Caki2 (cell line): ENCODE results near the gene LRRC75A. TPM values are rescaled to one million over a fixed set of nuclear protein-coding genes. Genes with fewer than 3 reads are reported as not detected.
"Not testable (repeated sequence)": the region's sequence is repeated elsewhere in the genome, so short reads cannot be mapped to it uniquely, and the experiment has no call there.

Experiments
- DNase-seq: peaks from one replicate; pipeline ENCODE4 v3.0.0-alpha.2; 2015; ENCODE audit warnings: low read depth
- in situ Hi-C: cut with HindIII; loops from 2 replicates; pipeline ENCODE4 v1.10.0; 2016; ENCODE audit warnings: low sequenced_read_pairs, low pct_unique_long_range_greater_than_20kb, mixed read lengths
- total RNA-seq: library from RNA; depleted of rRNA; stranded (reverse); fragments of >200 nt; shearing (Covaris generic); gene quantifications from 2 replicates; pipeline ENCODE4 v1.2.3, GENCODE V29; 2014; ENCODE audit warnings: low replicate concordance

LRRC75A gene
- total RNA-seq, 1 experiment from 2014 or later = 1.1 TPM

DNA sequence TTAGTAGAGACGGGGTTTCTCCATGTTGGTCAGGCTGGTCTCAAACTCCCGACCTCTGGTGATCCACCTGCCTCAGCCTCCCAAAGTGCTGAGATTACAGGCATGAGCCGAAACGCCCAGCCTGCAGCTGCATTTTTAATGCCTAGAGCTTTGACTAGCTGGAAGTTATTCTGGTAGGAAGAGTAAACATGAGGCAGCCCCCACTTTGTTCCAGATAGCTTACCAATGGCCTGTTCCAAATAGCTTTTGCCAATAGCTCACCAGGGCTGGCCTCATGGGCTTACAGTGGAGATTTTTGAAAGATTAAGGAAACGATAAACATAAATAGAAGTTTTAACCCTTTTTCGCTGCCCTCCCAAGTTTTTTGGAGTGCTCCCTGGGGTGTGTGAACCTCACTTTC is 66.8 kb downstream of the LRRC75A start:
- no peak for DNase-seq
- in situ Hi-C loops = no loop called here

DNA sequence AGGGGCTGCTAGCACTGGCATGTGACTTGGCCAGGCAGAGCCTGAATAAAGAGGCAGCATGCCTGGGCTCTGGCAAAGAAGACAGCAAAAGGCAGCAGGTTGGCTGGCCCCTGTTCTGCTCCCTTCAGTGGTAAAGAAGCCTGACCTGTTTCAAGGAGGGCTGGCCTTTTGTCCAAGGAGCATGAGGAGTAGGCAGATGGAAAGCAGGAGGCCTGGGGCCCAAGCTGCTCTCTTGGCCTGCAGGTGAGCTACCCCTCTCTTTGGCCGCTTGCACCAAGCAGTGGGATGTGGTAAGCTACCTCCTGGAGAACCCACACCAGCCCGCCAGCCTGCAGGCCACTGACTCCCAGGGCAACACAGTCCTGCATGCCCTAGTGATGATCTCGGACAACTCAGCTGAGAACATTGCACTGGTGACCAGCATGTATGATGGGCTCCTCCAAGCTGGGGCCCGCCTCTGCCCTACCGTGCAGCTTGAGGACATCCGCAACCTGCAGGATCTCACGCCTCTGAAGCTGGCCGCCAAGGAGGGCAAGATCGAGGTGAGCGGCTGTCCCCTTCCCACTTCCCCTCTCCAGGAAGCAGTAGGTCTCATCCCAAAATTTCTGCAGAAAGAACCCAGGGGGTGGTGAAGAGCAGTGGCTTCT is 68.6 kb downstream of the LRRC75A start:
- no peak for DNase-seq
- in situ Hi-C loops = no loop called here

DNA sequence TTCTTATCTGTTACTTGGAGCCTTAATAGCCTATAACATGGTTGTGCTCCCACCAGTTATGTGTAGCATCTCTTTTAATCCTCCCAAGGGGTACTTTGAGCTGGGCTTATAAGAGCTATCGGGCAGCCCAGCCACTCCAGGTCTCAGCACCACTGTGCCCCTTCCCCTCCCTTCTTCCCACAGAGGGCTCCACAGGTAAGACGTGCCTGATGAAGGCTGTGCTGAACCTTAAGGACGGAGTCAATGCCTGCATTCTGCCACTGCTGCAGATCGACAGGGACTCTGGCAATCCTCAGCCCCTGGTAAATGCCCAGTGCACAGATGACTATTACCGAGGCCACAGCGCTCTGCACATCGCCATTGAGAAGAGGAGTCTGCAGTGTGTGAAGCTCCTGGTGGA is 69.6 kb downstream of the LRRC75A start:
- in situ Hi-C loops = no loop called here
- DNase-seq = no peak

DNA sequence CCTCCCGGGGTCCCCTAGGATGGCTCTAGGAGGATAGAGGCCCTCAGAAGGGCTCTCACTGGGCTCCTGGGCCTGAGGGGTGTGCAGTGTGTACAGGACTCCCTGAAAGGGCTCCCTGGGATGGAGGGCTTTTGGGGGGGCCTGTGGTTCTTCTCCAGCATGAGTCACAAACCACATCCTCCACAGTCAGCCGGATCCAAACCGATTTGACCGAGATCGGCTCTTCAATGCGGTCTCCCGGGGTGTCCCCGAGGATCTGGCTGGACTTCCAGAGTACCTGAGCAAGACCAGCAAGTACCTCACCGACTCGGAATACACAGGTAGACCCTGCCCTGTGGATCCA is 72.1 kb downstream of the LRRC75A start:
- DNase-seq = no peak
- in situ Hi-C loops = no loop called here

DNA sequence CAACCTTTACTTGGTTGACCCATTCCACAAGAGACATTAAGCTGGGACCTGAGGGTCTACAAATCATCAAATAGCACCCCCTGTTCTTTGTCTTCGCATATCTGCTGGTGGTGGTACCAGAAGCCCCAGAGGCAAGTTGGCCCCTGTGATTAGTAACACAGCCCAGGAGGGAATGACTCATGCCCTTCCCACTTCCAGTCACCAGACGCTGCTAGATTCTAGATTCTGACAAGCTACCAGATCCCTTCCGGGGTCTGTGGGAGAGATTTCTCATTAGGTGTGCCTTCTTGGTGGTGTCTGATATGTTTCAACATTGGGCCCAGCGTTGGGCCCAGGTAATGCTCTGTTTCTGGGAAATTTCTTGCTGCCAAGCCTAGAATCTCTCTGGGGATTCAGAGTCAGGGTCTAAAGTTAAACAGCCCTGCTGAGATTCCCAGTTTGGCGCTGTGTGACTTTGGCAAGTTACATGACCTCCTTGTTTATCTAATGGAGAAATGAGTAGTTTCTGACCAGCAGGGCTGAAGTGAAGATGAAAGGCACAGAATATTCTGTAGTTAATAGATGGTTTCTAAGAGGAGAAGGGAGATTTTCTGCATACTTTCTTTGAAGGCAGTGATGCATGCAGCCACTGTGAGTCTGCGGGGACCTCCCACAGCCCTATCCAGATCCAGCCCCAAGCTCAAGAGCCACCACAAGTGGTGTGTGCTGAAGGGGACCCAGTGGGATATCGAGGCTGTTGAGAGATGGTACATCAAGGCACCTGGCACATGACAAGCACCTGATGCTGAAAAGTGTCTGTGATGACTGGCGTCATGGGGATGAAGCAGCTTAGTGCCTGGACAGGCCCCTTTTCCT is 72.7 kb downstream of the LRRC75A start:
- peak; percentile 77 for DNase-seq
- in situ Hi-C loops = no loop called here

DNA sequence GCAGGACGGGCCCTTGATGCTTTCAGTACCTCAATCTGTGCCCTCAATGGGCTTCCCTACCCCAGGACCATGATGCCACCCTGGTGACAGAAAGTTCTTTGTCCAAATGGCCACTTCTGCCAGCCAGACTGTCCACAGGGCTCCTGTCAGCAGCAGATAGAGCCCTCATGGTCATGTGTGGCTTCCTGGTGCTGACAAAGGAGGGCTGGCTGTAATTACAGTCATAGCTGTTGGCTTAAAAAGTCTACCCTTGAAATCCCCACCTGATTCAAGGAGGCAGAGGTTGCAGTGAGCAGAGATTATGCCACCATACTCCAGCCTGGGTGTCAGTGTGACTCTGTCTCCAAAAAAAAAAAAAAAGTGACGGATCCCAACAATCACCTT is 73.3 kb downstream of the LRRC75A start:
- DNase-seq = no peak
- in situ Hi-C loops = no loop called here

DNA sequence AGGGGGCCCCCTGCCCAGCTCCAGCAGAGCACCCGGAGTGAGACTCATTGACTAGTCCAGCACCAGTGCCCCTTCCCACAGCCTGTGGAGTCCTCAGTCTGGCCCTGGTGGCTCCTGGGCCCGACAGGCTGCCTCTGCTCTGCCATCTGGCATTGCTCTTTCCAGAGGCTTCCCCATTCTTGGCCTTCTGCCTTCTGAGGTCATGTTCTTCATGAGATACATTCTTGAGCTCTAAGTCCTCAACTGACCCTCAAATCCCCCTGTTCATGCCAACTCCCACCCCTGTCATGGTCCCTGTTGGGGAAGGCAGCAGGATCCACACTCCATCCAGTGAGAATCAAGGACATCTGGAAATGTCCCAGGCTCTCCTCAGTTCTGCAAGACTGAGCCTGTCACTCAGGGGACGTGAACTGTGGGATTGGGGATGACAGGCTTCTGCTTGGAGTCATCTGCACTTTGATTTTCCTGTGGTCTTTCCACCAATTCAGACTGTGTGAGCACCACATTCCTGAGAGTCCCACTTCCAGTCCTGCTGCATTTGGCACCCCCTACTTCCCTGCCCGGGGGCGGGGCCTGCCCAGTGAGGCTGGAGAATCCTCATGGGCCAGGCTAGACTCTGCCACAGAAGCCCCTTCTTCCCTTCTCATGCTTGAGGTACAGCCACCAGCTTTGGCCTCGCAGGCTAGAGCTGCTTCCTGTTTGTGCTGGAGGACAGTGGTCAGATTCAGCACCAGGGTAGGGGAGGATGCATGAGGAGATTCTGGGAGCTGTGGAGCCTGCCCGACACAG is 73.9 kb downstream of the LRRC75A start:
- in situ Hi-C loops = no loop called here
- DNase-seq = no peak

DNA sequence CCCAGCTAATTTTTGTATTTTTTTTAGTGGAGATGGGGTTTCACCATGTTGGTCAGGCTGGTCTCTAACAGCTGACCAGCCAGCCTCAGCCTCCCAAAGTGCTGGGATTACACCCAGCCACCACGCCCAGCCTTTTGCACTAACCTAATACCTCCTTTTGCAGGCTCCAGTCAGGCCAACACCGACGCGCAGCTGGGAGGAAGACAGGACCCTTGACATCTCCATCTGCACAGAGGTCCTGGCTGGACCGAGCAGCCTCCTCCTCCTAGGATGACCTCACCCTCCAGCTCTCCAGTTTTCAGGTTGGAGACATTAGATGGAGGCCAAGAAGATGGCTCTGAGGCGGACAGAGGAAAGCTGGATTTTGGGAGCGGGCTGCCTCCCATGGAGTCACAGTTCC is 74.6 kb downstream of the LRRC75A start:
- in situ Hi-C loops = no loop called here
- no peak for DNase-seq

DNA sequence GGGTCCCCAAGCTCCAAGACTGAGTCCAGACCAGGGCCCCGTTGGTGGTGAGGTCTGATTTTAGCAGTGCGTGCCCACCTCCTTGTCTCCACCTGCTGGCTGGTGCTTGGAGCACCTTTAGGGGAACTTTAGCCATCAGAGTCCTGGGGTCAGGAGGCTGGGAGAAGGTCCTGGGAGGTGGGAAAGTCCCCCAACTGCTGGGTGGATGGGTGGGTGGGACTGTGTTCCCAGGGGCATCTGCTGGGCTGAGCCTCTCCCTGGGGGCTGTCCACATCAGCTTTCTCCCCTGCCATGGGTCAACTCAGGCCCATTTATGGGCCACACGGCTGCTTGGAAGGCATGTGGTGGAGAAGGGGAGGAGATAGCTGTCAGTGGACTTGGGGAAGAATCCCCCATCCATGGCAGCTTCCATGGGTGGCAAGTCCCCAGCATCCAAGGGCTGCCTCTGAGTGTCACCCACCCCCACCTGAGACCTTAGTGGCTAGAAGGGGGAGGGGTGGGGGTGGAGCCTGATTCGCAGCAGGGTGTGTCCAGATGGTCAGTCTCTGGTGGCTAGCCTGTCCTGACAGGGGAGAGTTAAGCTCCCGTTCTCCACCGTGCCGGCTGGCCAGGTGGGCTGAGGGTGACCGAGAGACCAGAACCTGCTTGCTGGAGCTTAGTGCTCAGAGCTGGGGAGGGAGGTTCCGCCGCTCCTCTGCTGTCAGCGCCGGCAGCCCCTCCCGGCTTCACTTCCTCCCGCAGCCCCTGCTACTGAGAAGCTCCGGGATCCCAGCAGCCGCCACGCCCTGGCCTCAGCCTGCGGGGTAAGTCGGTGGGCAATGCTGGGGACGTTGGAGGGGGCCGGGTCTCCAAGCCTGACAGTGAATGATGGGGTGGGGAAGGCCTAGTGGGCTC is 76.7 kb downstream of the LRRC75A start, which contains the start of gene TRPV2:
Gene TRPV2 (plus strand): TSS at position 541 of the 894 bp plus-strand sequence. CDS start 2,098 bp downstream, outside the sequence.
- no peak for DNase-seq
- in situ Hi-C loops = no loop called here

DNA sequence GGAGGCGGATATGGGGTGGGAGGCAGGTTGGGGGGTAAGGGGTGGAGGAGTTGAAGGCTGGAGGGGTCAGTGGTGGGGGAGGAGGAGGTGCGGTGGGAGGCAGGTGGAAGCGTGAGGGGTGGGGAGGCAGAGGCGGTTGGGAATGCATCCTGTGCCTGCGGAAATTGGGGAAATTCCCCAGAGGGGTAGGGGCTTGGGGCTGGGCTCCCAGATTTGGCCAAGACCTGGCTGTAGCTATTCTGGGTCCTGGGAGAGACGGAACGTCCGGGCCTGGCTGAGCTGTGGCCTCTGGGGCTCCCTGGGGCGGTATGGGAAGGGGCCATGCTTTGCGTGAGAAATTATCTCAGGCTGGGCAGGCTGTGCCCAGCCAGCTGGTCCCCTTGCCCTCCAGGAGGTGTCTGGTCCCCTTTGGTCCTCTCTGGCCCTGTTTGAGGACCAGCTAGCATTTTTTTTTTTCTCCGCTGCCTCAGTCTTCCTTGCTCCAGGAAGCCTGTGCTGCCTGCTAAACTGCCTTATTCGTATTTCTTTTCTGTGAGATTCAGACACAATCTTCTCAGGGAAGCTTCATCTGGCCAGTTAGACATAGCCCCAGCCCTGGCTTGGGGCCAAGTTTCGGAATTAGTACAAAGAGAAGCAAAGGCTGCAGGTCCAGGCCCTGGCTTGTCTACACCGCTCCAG is 83.9 kb downstream of the LRRC75A start:
- in situ Hi-C loops = no loop called here
- no peak for DNase-seq

DNA sequence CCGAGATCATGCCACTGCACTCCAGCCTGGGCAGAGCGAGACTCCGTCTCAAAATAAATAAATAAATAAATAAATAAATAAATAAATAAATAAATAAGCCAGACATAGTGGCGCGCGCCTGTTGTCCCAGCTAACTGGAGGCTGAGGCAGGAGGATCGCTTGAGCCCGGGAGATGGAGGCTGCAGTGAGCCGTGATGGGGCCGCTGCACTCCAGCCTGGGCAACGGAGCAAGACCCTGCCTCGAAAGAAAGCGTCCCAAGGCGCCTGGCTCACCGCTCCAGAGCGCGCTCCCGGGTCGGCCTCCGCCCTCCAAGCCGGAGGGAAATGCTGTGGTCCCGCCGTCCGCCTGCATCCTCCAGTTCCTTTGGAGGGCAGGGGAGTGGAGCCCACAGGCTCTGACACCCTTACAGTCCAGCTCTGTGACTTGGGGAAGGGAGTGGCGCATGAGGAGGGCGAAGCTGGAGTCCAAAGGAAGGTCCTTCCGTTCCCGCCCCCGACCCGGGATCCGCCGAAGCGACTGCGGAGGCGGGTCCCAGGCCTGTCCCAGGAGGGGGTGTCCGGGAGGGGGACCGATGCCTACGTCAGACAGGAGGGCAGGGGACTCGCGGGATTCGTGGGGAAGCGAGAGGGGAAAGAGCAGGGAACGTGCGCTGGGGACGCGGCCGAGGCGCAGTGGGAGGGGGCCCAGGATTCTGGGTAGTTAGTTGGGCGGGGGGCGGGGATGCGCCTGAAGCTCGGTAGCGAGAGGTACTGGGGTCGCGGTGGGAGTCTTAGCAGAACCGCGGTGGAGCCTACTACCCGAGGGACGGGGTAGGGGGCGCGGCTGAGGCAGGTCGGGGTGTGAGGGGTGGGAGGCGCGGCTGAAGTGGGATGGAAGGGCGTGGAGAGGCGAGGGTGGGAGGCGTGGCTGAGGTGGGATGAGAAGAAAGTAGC is 85.0 kb downstream of the LRRC75A start:
- in situ Hi-C loops = no loop called here
- no peak for DNase-seq

DNA sequence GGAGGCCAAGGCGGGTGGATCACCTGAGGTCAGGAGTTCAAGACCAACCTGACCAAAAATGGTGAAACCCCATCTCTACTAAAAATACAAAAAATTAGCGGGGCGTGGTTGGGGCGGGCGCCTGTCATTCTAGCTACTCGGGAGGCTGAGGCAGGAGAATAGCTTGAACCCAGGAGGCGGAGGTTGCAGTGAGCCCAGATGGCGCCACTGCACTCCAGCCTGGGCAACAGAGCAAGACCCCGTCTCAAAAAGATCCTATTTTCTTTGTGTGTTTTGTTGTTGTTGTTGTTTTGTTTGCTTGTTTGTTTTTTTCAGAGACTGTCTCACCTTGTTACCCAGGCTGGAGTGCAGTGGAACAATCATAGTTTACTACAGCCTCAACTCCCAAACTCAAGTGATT is 88.1 kb downstream of the LRRC75A start:
- DNase-seq, in situ Hi-C loops: not testable (repeated sequence)

DNA sequence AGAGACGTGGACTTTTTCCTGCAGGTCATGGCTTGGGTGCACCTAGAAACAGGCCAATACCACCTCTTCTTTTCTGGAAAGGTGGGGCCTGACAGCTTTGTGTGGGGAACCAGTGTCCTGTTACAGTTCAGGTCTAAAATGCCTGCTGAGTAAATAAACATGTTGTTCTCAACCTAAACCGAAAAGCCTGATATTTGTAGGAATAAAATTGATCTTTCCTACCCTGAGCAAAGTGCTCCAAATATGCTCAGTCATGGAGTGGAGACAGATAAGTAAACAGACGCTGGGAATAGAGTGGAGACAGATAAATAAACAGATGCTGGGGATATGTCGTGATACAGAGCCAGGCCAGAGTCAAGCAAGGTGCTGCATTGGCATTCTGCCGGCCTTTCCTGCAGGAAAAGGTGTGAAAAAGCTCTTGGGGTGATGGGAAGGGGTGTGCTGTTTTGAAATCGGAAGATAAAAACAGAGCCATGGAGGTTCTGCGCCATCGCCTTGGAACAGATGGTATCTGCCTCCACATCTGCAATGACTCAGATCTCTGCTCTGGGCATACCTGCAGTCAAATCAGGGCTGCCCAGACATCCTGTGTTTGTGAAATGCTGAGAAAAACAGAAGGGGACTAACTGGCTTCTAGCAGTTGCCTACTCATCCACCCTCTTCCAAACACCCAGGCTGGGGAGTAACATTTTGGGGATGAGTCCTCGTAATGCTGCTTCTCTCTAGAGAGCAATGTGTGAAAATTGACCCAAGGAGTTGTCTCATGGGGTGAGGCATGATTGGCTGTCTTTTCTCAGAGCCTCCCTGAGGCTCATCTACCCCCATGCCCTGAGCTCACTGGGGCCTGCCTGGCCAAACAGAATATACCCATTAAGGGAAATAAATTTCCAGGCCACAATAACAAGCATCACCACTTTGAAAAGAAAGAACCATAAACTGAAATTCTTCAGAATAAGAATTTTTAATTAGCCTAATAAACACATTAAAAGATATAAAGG is 93.4 kb downstream of the LRRC75A start:
- in situ Hi-C loops = no loop called here
- DNase-seq = peak; percentile 65

DNA sequence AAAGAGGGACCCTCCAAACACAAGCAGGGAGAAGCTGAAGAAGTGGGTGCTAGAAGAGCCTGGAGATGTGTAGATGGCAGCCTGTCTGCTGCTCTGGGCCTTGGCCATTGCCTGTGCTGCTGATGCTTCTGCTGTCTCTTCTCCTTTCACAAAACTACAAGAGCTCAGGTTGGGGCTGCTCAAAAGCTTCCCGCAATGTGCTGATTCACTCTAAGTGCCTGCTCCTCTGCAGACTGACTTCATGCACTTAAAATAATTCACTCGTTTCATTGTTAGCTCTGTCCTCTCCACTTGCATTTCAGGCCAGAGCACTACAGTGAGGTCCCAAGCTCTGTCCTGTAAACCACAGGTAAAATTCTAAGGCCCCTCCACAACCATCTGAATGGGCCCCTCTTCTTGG is 95.3 kb downstream of the LRRC75A start:
- in situ Hi-C loops, DNase-seq: not testable (repeated sequence)

DNA sequence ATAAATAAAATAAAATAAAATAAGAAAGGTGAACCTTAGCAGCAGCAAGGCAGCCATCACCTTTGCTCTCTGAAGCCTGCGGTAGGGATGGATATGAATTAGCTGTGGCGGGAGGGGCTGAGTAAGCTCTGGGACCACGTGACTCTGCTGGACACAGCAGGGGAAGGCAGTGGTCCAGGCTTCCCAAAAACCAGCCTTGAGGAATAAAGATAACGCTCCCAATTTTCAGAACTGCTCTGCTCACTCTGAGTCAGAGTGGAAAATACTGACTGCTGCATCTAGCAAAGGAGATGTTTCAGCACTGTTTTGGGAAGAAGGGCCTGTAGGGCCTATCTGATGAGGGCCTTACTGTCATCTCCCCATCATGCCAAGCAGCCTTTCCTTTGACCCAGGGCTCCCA is 96.1 kb downstream of the LRRC75A start:
- in situ Hi-C loops, DNase-seq: not testable (repeated sequence)
